Glomerular visceral epithelial cell (primary cell): ENCODE results near the gene ZNF592.

Experiments used
- DNase-seq: peaks from one replicate; pipeline ENCODE4 v3.0.0-alpha.2; 2016; ENCODE audit errors: extremely low spot score

The ZNF592 gene

DNA sequence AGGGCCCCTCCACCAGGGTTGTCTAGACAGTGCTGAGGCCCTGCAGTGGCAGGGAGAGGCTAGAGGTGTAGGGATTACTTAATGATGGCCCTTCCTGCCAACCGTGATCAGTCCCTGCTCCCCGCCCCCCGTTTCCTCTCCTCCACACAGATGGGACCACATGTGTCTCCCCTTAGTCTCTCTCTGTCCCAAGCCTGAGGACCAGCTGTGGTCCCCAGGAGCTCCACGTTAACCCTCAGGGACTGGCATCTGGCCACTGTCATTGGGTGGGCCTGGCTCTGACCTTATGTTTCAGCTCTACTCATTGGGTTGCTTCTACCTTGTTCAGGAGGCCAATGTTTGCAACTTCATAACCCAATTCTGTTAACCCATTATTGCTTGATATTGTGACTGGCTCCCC, 62.8 kb downstream of the ZNF592 start:
- DNase-seq: no peak

DNA sequence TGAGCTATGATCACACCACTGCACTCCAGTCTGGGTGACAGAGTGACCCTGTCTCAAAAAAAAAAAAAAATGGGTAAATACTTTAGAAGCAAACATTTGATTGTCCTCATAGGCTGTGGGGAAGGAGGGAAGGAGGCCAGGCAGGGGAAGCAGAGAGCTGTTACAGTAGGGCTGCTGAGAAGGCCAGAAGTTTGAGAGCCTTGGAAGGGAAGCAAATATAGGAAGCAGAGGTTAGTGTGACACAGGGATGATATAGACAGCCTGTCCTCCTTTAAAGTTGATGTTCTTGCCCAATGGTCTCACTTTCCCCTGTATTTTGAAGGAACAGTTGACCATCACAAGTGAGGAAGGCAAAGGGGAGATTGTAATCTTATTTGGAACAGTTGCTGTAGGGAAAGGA, 63.4 kb downstream of the ZNF592 start:
- no peak for DNase-seq

DNA sequence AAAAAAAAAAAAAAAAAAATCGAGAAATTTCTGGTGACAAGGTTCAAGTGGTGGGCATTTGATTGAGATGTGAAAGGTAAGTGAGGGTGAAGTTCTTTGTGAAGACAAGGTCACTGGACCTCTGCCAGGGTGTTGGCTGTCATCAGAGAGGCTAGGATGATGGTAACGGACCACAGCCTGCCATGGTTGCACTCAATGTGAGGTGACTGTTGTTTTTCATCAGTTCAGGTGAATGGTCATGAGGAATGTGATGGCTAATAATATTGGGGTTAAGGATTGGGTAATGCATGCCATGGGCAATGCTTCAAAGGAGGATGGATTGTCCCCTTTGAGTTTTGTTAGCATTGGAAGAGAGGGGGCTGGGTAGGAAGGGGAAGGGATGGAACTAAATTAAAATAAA, 64.5 kb downstream of the ZNF592 start:
- peak; percentile 62 for DNase-seq

DNA sequence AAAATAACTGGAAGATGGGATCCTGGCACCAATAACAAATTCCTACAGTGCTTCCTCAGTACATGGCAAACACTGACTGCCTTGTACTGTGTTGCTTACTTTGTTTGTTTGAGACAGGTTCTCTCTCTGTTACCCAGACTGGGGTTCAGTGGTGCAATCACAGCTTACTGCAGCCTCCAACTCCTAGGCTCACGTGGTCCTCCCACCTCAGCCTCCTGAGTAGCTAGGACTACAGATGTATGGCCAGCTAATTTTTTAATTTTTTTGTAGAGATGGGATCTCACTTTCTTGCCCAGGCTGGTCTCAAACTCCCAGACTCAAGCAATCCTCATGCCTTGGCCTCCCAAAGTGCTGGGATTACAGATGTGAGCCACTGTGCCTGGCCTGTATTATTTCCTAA, 65.0 kb downstream of the ZNF592 start:
- DNase-seq: no peak

DNA sequence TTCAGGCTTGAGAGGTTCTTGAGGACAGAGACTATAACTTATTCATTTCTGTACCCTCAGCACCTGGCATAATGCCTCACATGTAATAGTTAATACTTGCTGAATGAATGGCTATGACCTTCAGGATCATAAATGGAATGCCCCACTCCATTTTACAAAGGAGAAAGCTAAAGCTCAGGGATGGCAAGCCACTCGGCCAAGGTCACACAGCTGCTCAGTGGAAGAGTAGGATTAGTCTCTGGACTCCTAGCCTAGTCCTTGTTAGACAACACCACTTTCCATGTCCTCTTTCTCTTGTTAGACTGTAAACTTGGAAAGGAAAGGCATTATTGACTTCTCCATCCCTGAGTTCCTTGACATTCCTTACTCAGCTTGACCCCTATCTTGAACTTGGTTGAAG, 65.5 kb downstream of the ZNF592 start:
- no peak for DNase-seq

DNA sequence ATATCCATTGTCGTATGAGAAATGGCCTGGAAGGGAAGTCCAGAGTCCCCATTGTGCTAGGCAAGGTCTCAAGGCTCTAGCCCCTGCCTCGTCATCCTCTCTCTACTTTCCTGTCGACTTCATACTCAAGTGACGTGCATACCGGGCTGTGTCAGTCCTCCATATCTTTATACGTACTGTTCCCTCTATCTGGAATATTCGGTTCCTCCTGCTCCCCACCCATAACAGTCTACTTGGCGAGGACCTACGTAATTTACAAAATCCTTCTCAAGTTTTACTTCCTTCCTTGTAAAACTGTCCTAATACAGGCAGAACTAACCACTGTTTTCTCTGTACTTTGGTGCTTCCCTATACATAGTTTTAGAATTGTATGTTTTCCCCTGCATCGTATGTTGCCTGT, 66.5 kb downstream of the ZNF592 start:
- no peak for DNase-seq

DNA sequence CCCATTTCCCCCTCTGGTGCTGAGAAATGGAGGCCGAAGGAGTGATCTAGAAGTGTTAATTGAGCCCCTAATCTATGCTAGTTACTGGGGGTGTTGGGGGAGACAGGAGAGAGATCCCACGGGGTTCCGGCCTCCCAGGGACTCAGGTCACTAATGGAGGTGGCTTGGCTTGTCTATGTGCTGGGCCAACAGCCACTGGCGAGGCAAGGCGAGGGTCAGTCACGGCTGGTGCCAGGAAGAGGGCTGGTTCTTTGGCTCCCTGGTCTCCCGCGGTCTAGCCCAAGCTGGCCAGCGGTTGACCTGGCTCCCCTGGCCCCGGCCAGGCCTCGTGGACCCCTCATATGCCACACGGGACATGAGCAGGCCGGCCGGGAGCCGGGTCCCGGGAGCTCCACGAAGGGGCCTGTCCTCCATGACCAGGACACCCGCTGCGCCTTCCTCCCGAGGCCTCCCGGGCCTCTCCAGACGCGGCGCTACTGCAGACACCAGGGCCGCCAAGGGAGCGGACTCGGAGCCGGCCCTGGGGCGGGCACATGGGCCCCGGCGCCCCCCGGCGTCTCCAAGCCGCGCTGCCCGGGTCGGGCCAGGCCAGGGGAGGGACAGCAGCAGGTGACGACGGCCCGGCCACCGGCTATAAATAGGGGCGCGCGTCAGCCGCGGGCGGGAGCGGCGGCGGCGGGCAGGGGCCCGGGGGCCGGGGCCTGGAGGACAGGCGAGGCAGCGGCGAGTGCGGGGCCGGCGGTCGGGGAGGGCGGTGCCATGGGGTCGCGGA, 68.5 kb downstream of the ZNF592 start, which contains the start of gene ALPK3:
Gene ALPK3 (plus strand): TSS at position 663 of the 772 bp plus-strand sequence. CDS start 97 bp downstream, at position 760.
- no peak for DNase-seq

DNA sequence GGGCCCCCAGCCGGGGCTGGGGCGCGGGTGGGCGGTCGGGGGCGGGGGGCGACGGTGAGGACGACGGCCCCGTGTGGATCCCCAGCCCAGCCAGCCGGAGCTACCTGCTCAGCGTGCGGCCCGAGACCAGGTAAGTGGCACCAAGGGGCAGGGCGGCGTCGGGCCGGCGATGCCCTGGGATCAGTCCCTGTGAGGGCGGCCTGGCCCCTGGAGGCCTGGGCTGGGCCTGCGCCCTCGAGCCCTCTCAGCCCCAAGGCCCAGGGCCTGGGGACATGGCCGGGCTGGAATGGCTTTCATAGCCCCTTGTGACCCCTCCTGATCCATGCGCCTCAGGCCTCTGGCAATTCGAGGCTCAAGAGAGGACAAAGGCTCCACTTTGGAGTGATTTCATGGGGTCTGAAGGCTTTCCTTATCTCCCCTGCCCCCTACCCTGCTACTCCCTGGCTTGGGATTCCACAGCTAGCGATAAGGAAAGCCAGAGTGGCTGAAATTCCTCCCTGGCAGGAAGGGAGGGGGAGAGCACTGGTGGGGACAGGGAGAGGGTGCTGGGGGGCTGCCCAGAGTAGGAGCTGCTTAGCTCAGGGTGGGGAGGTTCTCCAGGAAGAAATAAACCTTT, 69.2 kb downstream of the ZNF592 start:
- DNase-seq: no peak

DNA sequence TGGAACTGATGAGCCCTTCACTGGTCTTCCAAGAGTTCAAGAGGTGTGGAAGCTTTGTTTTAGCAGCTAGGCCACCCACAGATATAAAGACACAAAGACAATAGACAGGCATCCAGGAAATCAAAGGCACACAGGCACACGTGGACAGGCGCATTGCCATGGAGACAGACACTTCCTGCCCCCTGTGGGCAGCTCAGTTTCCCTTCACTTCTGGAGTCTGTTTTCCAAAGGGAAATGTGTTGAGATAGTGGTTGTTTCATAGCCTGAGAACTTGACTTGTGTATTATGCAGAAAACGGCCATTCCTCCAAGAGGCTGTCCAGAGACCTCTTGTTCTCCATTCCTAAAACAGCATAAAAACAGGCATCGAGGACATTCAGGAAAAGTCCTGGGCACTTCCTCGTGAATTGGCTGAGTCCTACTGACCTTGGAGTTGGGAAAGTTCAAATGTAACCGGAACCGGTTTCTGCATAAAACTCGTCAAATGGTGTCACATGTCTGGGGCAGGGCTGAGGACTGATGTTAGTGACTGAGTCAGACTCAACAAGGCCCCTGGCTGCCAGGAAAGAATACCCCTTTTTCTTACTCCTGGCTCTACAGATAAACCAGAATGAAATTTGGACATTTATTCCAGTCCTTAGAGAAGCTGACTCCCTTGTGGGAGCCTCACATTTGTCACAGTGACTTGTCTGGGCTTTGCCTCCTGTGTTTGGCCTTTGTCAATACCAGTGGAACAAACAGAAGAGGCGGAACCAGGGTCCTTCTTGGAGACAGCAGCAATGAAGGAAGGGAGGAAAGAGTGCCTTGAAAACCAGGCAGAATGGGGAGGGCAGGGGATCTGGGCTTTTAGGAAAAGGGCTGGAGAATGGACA, 70.1 kb downstream of the ZNF592 start:
- peak; percentile 25 for DNase-seq

DNA sequence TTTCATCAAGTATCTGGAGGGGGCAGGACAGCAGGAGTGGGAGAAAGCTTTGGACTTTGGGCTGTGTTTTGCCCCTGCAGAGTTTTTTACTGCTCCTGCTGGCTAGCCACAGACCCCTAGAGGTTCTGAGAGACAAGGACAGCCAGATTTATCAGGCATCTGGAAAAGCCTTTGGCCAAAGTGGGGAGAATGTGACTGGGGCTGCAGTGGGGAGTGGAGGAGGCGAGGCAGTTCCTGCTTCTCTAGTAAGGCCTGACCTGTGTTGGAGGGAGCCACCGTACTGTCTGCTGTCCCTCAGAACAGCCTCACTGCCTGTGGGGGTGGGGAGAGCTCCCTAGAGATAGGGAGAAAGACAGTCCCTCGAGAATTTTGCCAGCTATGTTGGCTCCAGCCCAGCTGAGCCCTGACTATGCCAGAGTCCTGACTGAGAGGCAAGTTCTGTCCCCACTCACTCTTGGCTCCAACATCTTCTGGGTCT, 70.9 kb downstream of the ZNF592 start:
- no peak for DNase-seq

DNA sequence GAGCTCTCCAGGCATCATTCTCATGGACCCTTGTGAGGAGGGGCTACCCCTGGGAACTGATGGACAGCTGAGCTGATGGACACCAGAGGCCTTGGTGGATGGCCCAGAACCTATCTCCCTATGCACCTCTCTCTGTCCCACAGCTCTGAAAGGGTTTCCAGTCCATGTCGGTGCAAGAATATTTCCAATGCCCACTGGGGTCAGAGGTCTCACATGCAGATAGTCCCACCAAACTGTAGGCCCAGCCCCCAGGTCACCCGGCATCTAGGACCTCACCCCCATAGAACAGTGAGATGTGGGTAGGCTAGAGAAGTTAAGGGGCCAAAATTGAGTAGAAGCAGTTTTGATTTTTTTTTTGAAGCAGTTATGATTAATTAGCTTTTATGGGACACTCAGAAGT, 71.4 kb downstream of the ZNF592 start:
- no peak for DNase-seq

DNA sequence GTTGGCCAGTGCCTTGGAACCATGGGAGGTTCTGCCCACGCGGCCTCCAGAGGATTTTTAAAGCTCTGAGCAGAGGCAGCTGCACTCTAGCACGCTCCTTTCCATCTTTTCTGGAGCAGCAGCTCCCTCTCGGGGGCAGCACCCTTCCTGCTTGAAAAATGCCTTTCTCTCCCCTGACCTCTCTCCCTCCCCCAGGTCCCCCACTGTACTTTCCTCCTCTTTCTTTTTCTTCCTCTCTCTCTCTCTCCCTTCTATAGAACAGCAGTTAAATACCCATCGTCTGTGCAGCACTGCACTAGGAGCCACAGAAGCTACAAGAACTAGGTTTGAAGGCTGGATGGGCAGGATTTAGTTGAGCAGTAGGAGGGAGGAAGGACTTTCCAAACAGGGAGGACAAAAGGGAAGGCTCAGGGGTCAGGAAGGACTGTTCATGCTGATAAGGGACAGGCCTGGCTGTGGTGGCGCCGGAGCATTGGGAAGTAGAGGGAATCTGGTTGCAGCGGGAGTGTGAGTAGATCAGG, 73.2 kb downstream of the ZNF592 start:
- no peak for DNase-seq

DNA sequence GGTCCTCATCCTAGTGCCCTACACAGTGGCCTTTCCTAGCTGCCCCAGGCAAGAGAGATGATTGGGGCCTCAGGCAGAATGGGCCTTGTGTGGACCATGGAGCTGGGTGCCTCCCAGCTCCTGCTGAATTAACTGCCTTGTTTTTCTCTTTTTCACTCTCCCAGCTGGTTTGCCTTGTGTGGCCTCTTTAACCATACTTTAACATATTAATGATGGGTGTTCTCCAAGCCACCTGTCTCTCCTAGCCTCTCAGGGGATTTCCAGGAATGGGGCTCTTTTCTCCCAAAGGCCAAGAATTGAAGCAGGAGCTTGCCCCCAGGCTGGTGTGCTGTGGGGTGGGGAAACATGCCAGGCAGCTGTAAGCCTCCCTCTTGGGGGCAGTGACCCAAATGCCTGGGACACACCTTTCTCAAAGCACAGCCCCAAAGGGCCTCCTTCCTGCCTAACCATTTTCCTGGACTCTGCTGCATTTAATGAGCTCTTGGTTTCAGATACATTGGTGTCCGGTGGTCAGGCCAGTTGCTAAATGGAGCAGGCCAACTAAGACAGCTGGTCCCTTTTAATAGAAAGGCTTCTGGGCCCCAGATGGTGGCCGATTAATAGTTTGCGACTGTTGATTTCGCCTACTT, 74.4 kb downstream of the ZNF592 start:
- no peak for DNase-seq

DNA sequence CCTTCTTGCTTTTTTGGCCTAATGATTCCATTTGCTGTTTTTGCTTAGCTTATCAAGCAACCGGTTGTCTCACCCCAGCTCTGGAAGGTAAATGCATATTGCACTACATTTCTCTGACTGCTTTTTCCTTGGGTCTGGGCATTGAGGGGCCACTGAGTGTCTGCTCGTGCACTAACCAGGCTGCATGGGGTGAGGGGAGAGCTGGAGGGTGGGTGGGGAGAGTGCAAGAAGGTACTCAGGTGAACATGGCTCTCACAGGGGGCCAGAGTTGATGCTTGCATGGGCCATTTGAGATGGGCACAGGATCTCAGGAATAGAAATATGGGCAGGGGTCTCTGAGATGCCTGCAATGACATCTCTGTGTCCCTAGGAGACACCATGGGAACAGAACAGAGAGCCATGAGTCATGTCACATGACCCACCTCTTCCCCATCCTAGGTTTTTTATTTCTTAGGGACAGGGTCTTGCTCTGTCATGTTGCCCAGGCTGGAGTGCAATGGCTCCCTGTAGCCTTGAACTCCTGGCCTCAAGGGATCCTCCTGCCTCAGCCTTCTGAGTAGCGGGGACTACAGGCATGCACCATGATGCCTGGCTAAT, 75.0 kb downstream of the ZNF592 start:
- no peak for DNase-seq

DNA sequence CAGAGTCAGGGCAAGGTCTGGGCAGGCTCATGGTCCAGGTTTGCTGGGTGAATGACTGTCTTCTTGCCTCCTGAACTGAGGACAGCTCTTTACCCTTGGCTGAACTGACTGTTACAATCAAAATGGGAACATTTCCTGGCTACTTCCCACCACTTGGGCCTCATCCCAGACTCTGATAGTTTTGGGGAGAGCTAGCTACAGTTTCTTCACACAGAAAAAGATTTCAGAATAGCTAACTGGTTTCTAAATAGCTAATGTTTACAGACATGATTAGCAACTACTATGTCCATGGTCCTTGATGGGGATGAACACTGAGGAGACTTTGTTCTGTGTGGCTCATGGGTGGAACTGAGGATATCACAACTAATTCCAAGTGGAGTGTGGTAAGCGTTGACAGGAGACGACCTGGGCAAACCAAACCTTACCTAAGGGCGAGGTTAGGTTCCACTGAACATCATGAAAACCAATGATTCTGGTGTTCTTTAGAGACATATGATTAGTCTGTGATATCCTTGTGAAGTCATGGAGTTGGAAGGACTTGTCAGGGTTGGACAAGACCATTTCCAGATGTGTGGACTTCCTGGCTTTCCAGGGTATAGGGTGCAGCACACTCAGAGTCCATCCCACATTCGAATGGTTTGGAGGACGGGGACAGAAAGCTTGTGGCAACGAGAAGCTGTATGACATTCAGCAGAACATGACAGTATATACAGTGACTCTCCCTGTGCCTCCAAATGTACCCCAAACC, 76.0 kb downstream of the ZNF592 start:
- DNase-seq: no peak

DNA sequence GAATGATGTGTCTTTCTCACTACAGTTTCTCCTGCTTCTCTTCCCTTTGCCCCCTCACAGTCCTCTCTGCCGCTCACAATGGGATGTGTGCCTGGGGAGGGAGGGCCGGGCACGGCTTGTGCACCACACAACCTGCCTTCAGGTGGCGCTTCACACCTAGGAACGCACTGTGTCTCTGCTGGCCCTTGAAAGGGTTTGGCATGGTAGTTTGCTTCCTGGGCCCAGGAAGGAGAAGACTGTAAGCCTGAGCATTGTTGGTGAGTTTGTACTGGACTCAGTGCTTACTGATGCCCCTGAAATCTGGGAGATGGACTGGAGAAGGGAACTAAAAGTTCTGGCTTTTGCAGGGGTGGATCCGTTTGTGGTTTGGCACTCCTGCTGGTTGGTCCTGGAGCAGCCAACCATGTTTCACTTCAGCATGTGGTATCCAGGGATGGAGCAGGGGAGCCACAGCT, 78.0 kb downstream of the ZNF592 start:
- peak; percentile 33 for DNase-seq

DNA sequence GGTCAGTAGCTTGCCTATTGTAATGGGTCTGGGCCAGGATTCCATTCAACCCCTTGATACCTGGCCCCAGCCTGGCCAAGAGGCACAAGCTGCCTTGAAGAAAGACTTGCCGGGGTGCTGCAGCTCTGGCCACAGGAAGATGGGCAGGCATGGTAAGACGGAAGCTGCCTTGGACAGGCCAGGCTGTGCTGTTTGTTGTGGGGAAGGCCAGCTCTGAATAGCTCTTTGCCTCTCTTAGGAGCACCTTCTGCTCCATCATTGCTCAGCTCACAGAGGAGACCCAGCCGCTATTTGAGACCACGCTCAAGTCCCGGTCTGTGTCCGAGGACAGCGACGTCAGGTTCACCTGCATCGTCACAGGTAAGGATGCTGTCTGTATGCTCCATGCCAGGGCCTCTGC, 78.9 kb downstream of the ZNF592 start:
- no peak for DNase-seq

DNA sequence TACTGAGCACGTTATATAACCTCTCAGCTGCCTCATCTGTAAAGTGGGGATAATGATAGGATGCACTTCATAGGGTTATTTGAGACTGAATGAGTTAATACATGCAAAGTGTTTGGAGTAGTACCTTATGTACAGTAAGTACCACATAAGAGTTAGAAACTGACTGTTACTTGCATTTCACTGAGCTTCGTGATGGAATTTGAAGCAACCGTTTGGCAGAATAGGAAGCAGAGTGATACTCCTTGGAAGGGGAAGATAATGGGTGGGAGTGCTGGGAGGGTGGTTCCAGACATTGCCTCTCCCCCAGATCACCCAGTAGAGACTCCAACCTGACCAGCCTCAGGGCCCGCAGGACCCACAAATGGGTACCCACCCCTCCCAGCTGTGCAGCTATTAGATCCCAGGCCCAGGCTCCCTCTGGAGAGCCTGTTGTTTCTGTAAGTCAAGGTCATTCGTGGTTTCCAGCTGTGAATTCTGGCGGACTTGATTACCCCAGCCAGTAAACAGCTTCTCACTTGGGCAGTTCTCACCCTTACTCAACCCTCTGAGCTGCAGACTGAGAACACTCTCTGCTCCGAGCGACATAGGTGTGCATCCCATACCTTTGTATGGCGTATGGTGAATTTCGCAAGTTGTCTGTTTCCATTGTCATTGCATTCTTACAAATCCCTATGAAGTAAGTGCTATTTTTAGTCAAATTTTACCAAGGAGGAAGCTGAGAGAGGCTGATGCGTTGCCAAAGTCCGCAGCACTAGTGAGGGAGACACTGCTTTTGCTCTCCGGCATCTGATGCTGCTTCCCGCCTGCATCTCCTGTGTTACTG, 79.9 kb downstream of the ZNF592 start:
- DNase-seq: no peak

DNA sequence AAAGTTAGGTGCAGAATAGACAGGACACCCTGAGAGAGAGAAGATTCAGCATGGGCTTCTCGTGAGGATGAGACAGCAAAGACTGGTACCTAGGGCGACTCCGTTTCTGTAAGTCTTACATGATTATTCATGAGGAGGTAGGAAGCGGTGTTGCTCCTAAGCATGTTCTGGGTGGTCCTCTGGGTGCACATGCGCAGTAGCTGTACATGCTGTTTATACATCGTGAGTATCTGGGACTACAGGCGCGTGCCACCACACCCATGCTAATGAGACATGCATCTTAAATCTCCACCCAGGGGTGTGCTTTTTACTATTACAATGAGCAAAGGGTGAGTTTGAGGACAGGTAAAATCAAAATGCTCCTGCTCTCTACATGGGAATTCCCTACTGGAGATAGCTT, 81.0 kb downstream of the ZNF592 start:
- no peak for DNase-seq

DNA sequence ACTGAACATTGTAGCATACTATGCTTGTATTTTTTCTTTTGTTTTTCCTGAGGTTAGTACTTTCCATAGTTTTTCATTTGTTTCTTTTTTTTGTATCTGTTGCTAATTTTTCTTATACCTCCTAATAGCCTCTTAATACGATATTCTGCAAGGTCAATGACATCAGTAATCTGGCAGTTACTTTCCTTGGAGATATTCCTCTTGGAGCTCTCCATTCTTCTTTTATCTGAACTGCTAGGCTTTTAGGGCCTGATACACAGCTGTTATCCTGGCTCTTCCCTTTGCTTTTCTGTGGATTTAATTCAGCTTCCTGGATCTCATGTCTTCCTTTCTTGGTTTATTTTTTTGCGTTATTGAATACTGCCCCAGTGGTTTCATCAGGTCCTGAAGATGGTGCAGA, 81.6 kb downstream of the ZNF592 start:
- no peak for DNase-seq
